Right cardiac atrium (tissue), 5 donors: ENCODE results near the gene RFWD3. TPM values are rescaled to one million over a fixed set of nuclear protein-coding genes. Genes with fewer than 3 reads are reported as not detected.

ENCODE experiments used
- ATAC-seq, 2 donors: fragments of 200-7000 bp; cut with Tn5 transposase; one replicate each; pipeline versions ENCODE4 v1.8.0 to v1.9.1; 2020; ENCODE audit warnings: moderate library complexity in 2 of 2, mild to moderate bottlenecking in 1 of 2
- DNase-seq, 3 donors: peaks; one replicate each; pipeline ENCODE4 v3.0.0-alpha.2; 2020
- H3K27ac ChIP-seq: one replicate; pipeline ENCODE4 v1.5.1; 2013; ENCODE audit warnings: mild to moderate bottlenecking, low read length, control low read depth, moderate library complexity
- H3K27me3 ChIP-seq: one replicate; pipeline ENCODE4 v1.6.1; 2013; ENCODE audit not compliant: control insufficient read depth, insufficient read depth
- H3K4me1 ChIP-seq: one replicate; pipeline ENCODE4 v1.6.1; 2013; ENCODE audit warnings: low read length; ENCODE audit not compliant: control insufficient read depth, insufficient read depth
- H3K4me3 ChIP-seq: one replicate; pipeline ENCODE4 v1.5.1; 2013; ENCODE audit warnings: low read length, control low read depth
- H3K9me3 ChIP-seq: one replicate; pipeline ENCODE4 v1.6.1; 2013; ENCODE audit warnings: low read length; ENCODE audit not compliant: control insufficient read depth
- WGBS: extraction: QIAGEN DNeasy Blood & Tissue Kit; methylation state at CpG from one replicate; pipeline ENCODE4 v1.1.7; 2013; 5-methylcytosine and 5-hydroxymethylcytosine counted together
- intact Hi-C, 4 donors: fragments of 100-400 bp; cut with DNase I; formaldehyde crosslinking; loops; one replicate each; pipeline versions ENCODE4 v1.11.0 to v1.14.0; 2022 to 2023
- polyA plus RNA-seq: library from polyadenylated mRNA; stranded (reverse); fragments of 200-250 nt; gene quantifications from one replicate; pipeline ENCODE4 v1.2.3, GENCODE V29; 2013
- total RNA-seq, 4 donors: library from RNA; stranded (reverse); fragmentation: NEBNext Ultra II Directional; extraction: Animal tissue kit (Norgen Biotek cat#: 25700); gene quantifications; one replicate each; pipeline ENCODE4 v1.2.1, GENCODE V29; 2021
- donor health status: healthy with polysubstance abuse.
- donor health status: DM: no; HTN: yes; CAD: no.
- donor health status: DM: no; HTN: no; CAD: no.
- donor health status: DM: no; HTN: yes; CAD: no; lungs with severe emphysema.
- donor health status: DM: yes; HTN: yes; CAD: no.

The RFWD3 gene
- total and polyA plus RNA-seq, 5 donors = 2.9 to 7.9 (median 6.3) TPM

- no peak overlapping the region for H3K4me3 ChIP-seq
- H3K27me3 ChIP-seq = no peaks in the 10 kb centered on the region
- 69% methylated on average over 1 of the region's 1 CpG for WGBS
- intact Hi-C loops = no loop called here
- no peak overlapping the region for H3K27ac ChIP-seq
- H3K9me3 ChIP-seq = no peaks in the 10 kb centered on the region
- H3K4me1 ChIP-seq = no peaks in the 10 kb centered on the region
- ATAC-seq (no peak), DNase-seq (no peak)
These were observed 49.4 kb downstream of the RFWD3 start for GRCh38 chr16:74617206-74617788.

GRCh38 chr16:74611721-74612120 lies 55.0 kb downstream of the RFWD3 start:
- no peak for ATAC-seq
- Histone ChIP-seq H3K4me3 (no peak overlapping the region), H3K4me1 (peaks cover 2% of the 10 kb centered on the region), H3K9me3 (no peaks in the 10 kb centered on the region), H3K27me3 (no peaks in the 10 kb centered on the region), H3K27ac (no peak overlapping the region)
- DNase-seq = no peak
- intact Hi-C loops = no loop called here
- WGBS = 60% methylated on average over 1 of the region's 1 CpG

- intact Hi-C loops = loop anchor here in 2 of 4 donors (10.0 kb wide), 2 partner anchors 54 to 104 kb away; no protein-coding TSS in a partner anchor
- ATAC-seq (no peak), DNase-seq (no peak)
- Histone ChIP-seq H3K9me3 (no peaks in the 10 kb centered on the region), H3K4me3 (no peak overlapping the region), H3K4me1 (peaks cover 2% of the 10 kb centered on the region), H3K27ac (no peak overlapping the region), H3K27me3 (no peaks in the 10 kb centered on the region)
- 76% methylated on average over 6 of the region's 6 CpGs for WGBS
These were observed 57.7 kb downstream of the RFWD3 start for GRCh38 chr16:74608944-74609343.

- intact Hi-C loops = loop anchor here in 2 of 4 donors (10.0 kb wide), 2 partner anchors 54 to 104 kb away; no protein-coding TSS in a partner anchor
- Histone ChIP-seq H3K4me1 (peaks cover 2% of the 10 kb centered on the region), H3K4me3 (no peak overlapping the region), H3K9me3 (no peaks in the 10 kb centered on the region), H3K27ac (no peak overlapping the region), H3K27me3 (no peaks in the 10 kb centered on the region)
- ATAC-seq = no peak
- WGBS = 79% methylated on average over 6 of the region's 6 CpGs
- no peak for DNase-seq
These were observed 58.3 kb downstream of the RFWD3 start for GRCh38 chr16:74608381-74608780.

GRCh38 chr16:74607962-74608356 lies 58.7 kb downstream of the RFWD3 start:
- ATAC-seq (no peak), DNase-seq (no peak)
- Histone ChIP-seq H3K4me1 (peaks cover 2% of the 10 kb centered on the region), H3K4me3 (no peak overlapping the region), H3K9me3 (no peaks in the 10 kb centered on the region), H3K27ac (no peak overlapping the region), H3K27me3 (no peaks in the 10 kb centered on the region)
- intact Hi-C loops = loop anchor here in 2 of 4 donors (10.0 kb wide), 2 partner anchors 53 to 103 kb away; no protein-coding TSS in a partner anchor
- 72% methylated on average over 6 of the region's 6 CpGs for WGBS

- intact Hi-C loops = loop anchor here in 2 of 4 donors (10.0 kb wide), 2 partner anchors 53 to 103 kb away; no protein-coding TSS in a partner anchor
- H3K27me3 ChIP-seq = no peaks in the 10 kb centered on the region
- peak overlapping the region; percentile 18 for H3K27ac ChIP-seq
- ATAC-seq (no peak), DNase-seq (no peak)
- WGBS = 20% methylated on average over 14 of the region's 14 CpGs
- no peaks in the 10 kb centered on the region for H3K9me3 ChIP-seq
- peaks cover 2% of the 10 kb centered on the region for H3K4me1 ChIP-seq
- peak overlapping the region; percentile 77 for H3K4me3 ChIP-seq
These were observed 59.2 kb downstream of the RFWD3 start for GRCh38 chr16:74607310-74607961.

- peak; percentile 98 to 99 for ATAC-seq
- no peaks in the 10 kb centered on the region for H3K9me3 ChIP-seq
- no peaks in the 10 kb centered on the region for H3K27me3 ChIP-seq
- H3K27ac ChIP-seq = peak within 1 kb of the TSS; percentile 90
- H3K4me1 ChIP-seq = peaks cover 2% of the 10 kb centered on the region
- peak; percentile 94 to 98 (median 98) for DNase-seq
- intact Hi-C loops = loop anchor here in 2 of 4 donors (10.0 kb wide), 2 partner anchors 52 to 102 kb away; no protein-coding TSS in a partner anchor
- under 1% methylated on average over 77 of the region's 77 CpGs for WGBS
- peak within 1 kb of the TSS; percentile 77 for H3K4me3 ChIP-seq
These were observed 60.0 kb downstream of the RFWD3 start, which contains the start of gene GLG1 for GRCh38 chr16:74606521-74607309. GLG1 (minus strand) TSS chr16:74607114; CDS start chr16:74607094, 20 bp downstream.

GRCh38 chr16:74605746-74606520 lies 60.7 kb downstream of the RFWD3 start:
- Histone ChIP-seq H3K4me1 (peaks cover 2% of the 10 kb centered on the region), H3K9me3 (no peaks in the 10 kb centered on the region), H3K27ac (peak overlapping the region; percentile 90), H3K4me3 (peak overlapping the region; percentile 77), H3K27me3 (no peaks in the 10 kb centered on the region)
- no peak for ATAC-seq
- intact Hi-C loops = loop anchor here in 2 of 4 donors (10.0 kb wide), 2 partner anchors 51 to 101 kb away; no protein-coding TSS in a partner anchor
- 3% methylated on average over 17 of the region's 17 CpGs for WGBS
- no peak for DNase-seq

GRCh38 chr16:74605332-74605731 lies 61.3 kb downstream of the RFWD3 start:
- Histone ChIP-seq H3K27me3 (no peaks in the 10 kb centered on the region), H3K4me1 (peaks cover 2% of the 10 kb centered on the region), H3K9me3 (no peaks in the 10 kb centered on the region), H3K27ac (no peak overlapping the region), H3K4me3 (peak overlapping the region; percentile 77)
- ATAC-seq (no peak), DNase-seq (no peak)
- WGBS = 38% methylated on average over 6 of the region's 6 CpGs
- intact Hi-C loops = loop anchor here in 2 of 4 donors (10.0 kb wide), 2 partner anchors 51 to 101 kb away; no protein-coding TSS in a partner anchor

- intact Hi-C loops = loop anchor here in 2 of 4 donors (10.0 kb wide), 2 partner anchors 49 to 99 kb away; no protein-coding TSS in a partner anchor
- 53% methylated on average over 4 of the region's 4 CpGs for WGBS
- ATAC-seq (no peak), DNase-seq (no peak)
- no peaks in the 10 kb centered on the region for H3K27me3 ChIP-seq
- H3K9me3 ChIP-seq = no peaks in the 10 kb centered on the region
- H3K27ac ChIP-seq = no peak overlapping the region
- no peak overlapping the region for H3K4me3 ChIP-seq
- peaks cover 2% of the 10 kb centered on the region for H3K4me1 ChIP-seq
These were observed 62.8 kb downstream of the RFWD3 start for GRCh38 chr16:74603848-74604247.
